Neural cell (in vitro differentiated cells): ENCODE data around the gene LRRC30. TPM values are rescaled to one million over a fixed set of nuclear protein-coding genes. Genes with fewer than 3 reads are reported as not detected.
"Not testable (repeated sequence)": the region's sequence is repeated elsewhere in the genome, so short reads cannot be mapped to it uniquely, and the experiment has no call there.

Experiments
- H2AFZ ChIP-seq: fragments of 200-600, 300-800 bp; sonication (generic), shearing (Covaris generic); 2 replicates; pipeline ENCODE4 v1.6.0; 2014; ENCODE audit warnings: low read depth, mild to moderate bottlenecking, antibody characterized with exemption, low read length, moderate library complexity
- H3F3A ChIP-seq: fragments of 200-600 bp; shearing (Covaris generic); 2 replicates; pipeline ENCODE4 v1.6.1; 2016; ENCODE audit warnings: mild to moderate bottlenecking, moderate library complexity, mixed read lengths, antibody characterized with exemption, low read length; ENCODE audit not compliant: insufficient read depth, poor library complexity, severe bottlenecking
- H3K27ac ChIP-seq: fragments of 200-600, 300-800 bp; sonication (generic), shearing (Covaris generic); 2 replicates; pipeline ENCODE4 v1.5.1; 2014; ENCODE audit warnings: mild to moderate bottlenecking, low read length, moderate library complexity
- H3K27me3 ChIP-seq: fragments of 300-800, 200-600 bp; sonication (generic), shearing (Covaris generic); 2 replicates; pipeline ENCODE4 v1.6.0; 2014; ENCODE audit warnings: mild to moderate bottlenecking, low read depth, low read length, moderate library complexity; ENCODE audit not compliant: insufficient read depth
- H3K36me3 ChIP-seq: fragments of 300-800, 200-600 bp; sonication (generic), shearing (Covaris generic); 2 replicates; pipeline ENCODE4 v1.5.1; 2014; ENCODE audit warnings: mild to moderate bottlenecking, antibody characterized with exemption, low read length, moderate library complexity; ENCODE audit not compliant: insufficient read depth
- H3K4me2 ChIP-seq: fragments of 300-800, 200-600 bp; sonication (generic), shearing (Covaris generic); 2 replicates; pipeline ENCODE4 v1.6.0; 2014; ENCODE audit warnings: mild to moderate bottlenecking, low read length
- H3K4me3 ChIP-seq: fragments of 300-800, 200-600 bp; sonication (generic), shearing (Covaris generic); 2 replicates; pipeline ENCODE4 v1.5.1; 2014; ENCODE audit warnings: mild to moderate bottlenecking, low read length, moderate library complexity
- H3K79me2 ChIP-seq: fragments of 200-600 bp; shearing (Covaris generic); replicated peaks from 2 replicates; pipeline ENCODE4 v1.6.0; 2014; ENCODE audit warnings: mild to moderate bottlenecking, low read length, moderate library complexity; ENCODE audit not compliant: insufficient read depth
- H3K9ac ChIP-seq: fragments of 300-800, 200-600 bp; sonication (generic), shearing (Covaris generic); 2 replicates; pipeline ENCODE4 v1.6.1; 2016; ENCODE audit warnings: mild to moderate bottlenecking, low read length, mixed read lengths
- H3K9me2 ChIP-seq: fragments of 200-600 bp; shearing (Covaris generic); 2 replicates; pipeline ENCODE4 v1.6.1; 2016; ENCODE audit warnings: mild to moderate bottlenecking, low read length, mixed read lengths; ENCODE audit not compliant: insufficient read depth
- H3K9me3 ChIP-seq: fragments of 200-600, 300-800 bp; sonication (generic), shearing (Covaris generic); 2 replicates; pipeline ENCODE4 v1.6.1; 2016; ENCODE audit warnings: mild to moderate bottlenecking, mixed run types, low read length, moderate library complexity, mixed read lengths
- H4K20me1 ChIP-seq: fragments of 200-600 bp; shearing (Covaris generic); 2 replicates; pipeline ENCODE4 v1.6.1; 2016; ENCODE audit warnings: mild to moderate bottlenecking, mixed run types; ENCODE audit not compliant: insufficient read depth
- EP300 ChIP-seq: fragments of 450-650 bp; conservative IDR thresholded peaks from 2 replicates; pipeline ENCODE4 v1.6.1; 2014; ENCODE audit warnings: antibody characterized with exemption, mild to moderate bottlenecking, moderate library complexity; ENCODE audit not compliant: poor library complexity, severe bottlenecking
- EZH2 ChIP-seq: fragments of 200-600, 300-800 bp; shearing (Covaris generic), sonication (generic); IDR thresholded peaks from 2 replicates; pipeline ENCODE4 v1.6.1; 2014; ENCODE audit warnings: antibody characterized with exemption, low read length, borderline replicate concordance, mild to moderate bottlenecking; ENCODE audit not compliant: insufficient read depth, poor library complexity, severe bottlenecking
- MXI1 ChIP-seq: fragments of 450-650 bp; conservative IDR thresholded peaks from 2 replicates; pipeline ENCODE4 v1.6.1; 2014; ENCODE audit warnings: antibody characterized with exemption, mild to moderate bottlenecking; ENCODE audit not compliant: poor library complexity, severe bottlenecking
- POLR2AphosphoS5 ChIP-seq: IDR thresholded peaks from 2 replicates; pipeline ENCODE4 v1.6.1; 2012
- RAD21 ChIP-seq: fragments of 450-650 bp; conservative IDR thresholded peaks from 2 replicates; pipeline ENCODE4 v1.6.1; 2014; ENCODE audit warnings: antibody characterized with exemption, mild to moderate bottlenecking, moderate library complexity
- REST ChIP-seq: IDR thresholded peaks from 2 replicates; pipeline ENCODE4 v1.6.1; 2012; ENCODE audit warnings: borderline replicate concordance
- SMC3 ChIP-seq: fragments of 450-650 bp; conservative IDR thresholded peaks from 2 replicates; pipeline ENCODE4 v1.6.1; 2014; ENCODE audit warnings: antibody characterized with exemption, mild to moderate bottlenecking, moderate library complexity; ENCODE audit not compliant: poor library complexity
- TAF1 ChIP-seq: IDR thresholded peaks from 2 replicates; pipeline ENCODE4 v1.6.1; 2012; ENCODE audit warnings: low read depth
- polyA plus RNA-seq: library from polyadenylated mRNA; depleted of rRNA; stranded (reverse); fragments of >200 nt; gene quantifications from 2 replicates; pipeline ENCODE4 v1.2.3, GENCODE V29; 2014
- TF ChIP-seq, protein P1 (sequence below): fragments of 450-650 bp; IDR thresholded peaks from 2 replicates; pipeline ENCODE4 v1.5.1; 2014; ENCODE audit warnings: antibody characterized with exemption, mild to moderate bottlenecking, moderate library complexity; ENCODE audit not compliant: poor library complexity, severe bottlenecking

Gene LRRC30
- polyA plus RNA-seq, 1 donor from 2014 or later: not detected

DNA sequence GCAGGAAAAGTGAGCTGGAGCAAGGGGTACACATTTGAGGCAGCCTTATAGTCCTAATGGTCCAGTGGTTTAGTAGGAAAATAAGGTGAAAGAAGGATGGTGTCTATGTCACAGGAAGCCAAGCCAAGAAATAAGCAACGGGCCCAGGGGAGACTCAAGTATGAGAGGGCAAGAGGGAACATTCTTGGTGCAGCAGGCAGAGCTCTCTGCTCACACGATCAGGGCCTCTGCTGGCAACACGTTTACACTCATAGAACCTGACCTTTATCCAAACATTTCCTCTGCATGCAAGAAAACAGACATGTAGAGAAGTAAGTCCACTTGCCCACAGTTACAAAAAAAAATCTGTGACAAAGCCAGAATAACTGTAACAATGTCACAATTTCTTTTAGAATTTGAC is 32.6 kb upstream of the LRRC30 start (continued):
- TF ChIP-seq EZH2 (no peak), TAF1 (no peak), SMC3 (no peak)

DNA sequence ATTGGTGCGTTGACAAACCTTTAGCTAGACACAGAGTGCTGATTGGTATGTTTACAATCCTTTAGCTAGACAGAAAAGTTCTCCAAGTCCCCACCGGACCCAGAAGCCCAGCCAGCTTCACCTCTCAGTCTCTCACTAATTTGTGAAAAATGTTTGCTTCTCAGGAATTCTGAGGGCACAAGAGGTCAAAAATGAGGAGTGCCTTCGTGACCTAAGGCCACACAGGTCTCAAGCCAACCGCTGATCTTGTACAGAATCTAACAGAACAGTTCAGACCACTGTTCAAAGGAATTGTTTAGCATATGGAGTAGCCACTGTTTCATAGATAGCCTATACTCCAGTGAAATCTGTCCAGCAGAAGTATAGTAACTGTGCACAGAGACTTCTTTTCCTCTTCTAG is 29.8 kb upstream of the LRRC30 start:
- H3K4me2 ChIP-seq: no peak overlapping the region
- H3K9ac ChIP-seq: no peak overlapping the region
- H3K36me3 ChIP-seq: no peaks in the 10 kb centered on the region
- no peaks in the 10 kb centered on the region for H3K79me2 ChIP-seq
- H3K27ac ChIP-seq: no peak overlapping the region
- TF ChIP-seq MXI1: no peak
- TF ChIP-seq POLR2AphosphoS5: no peak
- TF ChIP-seq, protein P1, sequence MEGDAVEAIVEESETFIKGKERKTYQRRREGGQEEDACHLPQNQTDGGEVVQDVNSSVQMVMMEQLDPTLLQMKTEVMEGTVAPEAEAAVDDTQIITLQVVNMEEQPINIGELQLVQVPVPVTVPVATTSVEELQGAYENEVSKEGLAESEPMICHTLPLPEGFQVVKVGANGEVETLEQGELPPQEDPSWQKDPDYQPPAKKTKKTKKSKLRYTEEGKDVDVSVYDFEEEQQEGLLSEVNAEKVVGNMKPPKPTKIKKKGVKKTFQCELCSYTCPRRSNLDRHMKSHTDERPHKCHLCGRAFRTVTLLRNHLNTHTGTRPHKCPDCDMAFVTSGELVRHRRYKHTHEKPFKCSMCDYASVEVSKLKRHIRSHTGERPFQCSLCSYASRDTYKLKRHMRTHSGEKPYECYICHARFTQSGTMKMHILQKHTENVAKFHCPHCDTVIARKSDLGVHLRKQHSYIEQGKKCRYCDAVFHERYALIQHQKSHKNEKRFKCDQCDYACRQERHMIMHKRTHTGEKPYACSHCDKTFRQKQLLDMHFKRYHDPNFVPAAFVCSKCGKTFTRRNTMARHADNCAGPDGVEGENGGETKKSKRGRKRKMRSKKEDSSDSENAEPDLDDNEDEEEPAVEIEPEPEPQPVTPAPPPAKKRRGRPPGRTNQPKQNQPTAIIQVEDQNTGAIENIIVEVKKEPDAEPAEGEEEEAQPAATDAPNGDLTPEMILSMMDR: no peak
- TF ChIP-seq TAF1: no peak
- TF ChIP-seq REST: no peak
- TF ChIP-seq EP300: no peak
- no peak for TF ChIP-seq EZH2
- no peak for TF ChIP-seq RAD21
- TF ChIP-seq SMC3: no peak
- no peaks in the 10 kb centered on the region for H3K9me2 ChIP-seq
- no peaks in the 10 kb centered on the region for H3F3A ChIP-seq
- no peaks in the 10 kb centered on the region for H4K20me1 ChIP-seq
- H3K9me3 ChIP-seq: no peaks in the 10 kb centered on the region
- no peaks in the 10 kb centered on the region for H3K27me3 ChIP-seq
- H2AFZ ChIP-seq: no peak overlapping the region
- H3K4me3 ChIP-seq: no peak overlapping the region

DNA sequence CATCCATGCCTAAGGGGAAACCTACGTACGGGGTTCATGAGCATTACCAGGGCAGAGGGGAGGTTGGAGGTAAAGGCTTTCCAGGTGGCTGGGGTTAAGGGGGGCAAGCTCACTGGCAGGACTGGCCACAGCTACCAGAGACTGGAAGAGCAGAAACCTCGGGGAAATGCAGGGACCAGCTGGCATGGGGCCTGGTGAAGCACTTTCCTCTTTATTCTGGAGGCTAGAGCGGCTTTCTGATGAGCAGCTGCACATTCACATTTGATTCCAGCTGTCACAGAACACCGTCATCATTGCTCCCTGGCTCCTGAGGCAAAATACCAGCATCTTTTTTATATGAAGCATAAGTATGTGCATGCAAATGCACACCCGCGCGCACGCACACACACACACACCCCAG is 28.7 kb upstream of the LRRC30 start:
- H3K9ac ChIP-seq: no peak overlapping the region
- no peaks in the 10 kb centered on the region for H4K20me1 ChIP-seq
- H2AFZ ChIP-seq: no peak overlapping the region
- no peaks in the 10 kb centered on the region for H3K36me3 ChIP-seq
- no peaks in the 10 kb centered on the region for H3K79me2 ChIP-seq
- no peaks in the 10 kb centered on the region for H3F3A ChIP-seq
- H3K9me3 ChIP-seq: no peaks in the 10 kb centered on the region
- no peaks in the 10 kb centered on the region for H3K9me2 ChIP-seq
- no peak overlapping the region for H3K4me2 ChIP-seq
- H3K4me3 ChIP-seq: no peak overlapping the region
- TF ChIP-seq MXI1 (no peak), EZH2 (no peak), TAF1 (no peak), SMC3 (no peak), EP300 (no peak), RAD21 (no peak), REST (no peak), POLR2AphosphoS5 (no peak)
- TF ChIP-seq, protein P1: no peak
- no peaks in the 10 kb centered on the region for H3K27me3 ChIP-seq
- peak overlapping the region; percentile 7 for H3K27ac ChIP-seq

DNA sequence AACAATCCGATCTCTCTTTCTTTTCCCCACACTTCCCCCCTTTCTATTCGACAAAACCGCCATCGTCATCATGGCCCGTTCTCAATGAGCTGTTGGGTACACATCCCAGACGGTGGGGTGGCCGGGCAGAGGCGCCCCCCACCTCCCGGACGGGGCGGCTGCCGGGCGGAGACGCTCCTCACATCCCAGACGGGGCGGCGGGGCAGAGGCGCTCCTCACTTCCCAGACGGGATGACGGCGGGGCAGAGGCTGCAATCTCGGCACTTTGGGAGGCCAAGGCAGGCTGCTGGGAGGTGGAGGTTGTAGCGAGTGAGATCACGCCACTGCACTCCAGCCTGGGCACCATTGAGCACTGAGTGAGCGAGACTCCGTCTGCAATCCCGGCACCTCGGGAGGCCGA is 27.3 kb upstream of the LRRC30 start:
- H3K9ac ChIP-seq, H4K20me1 ChIP-seq, H3K27me3 ChIP-seq, H3K4me3 ChIP-seq, H3K27ac ChIP-seq, H3K9me3 ChIP-seq, H3K9me2 ChIP-seq, H3F3A ChIP-seq, H3K79me2 ChIP-seq, H3K4me2 ChIP-seq, H3K36me3 ChIP-seq, H2AFZ ChIP-seq: not testable (repeated sequence)
